Measurements from ENCODE around the gene CDH23. TPM values are rescaled to one million over a fixed set of nuclear protein-coding genes. Genes with fewer than 3 reads are reported as not detected.

CDH23 gene
- total and polyA plus RNA-seq, 10 of the 15 experiments (the other 5 are each of a cell fraction or from before 2014, with no cell fraction given) = 0.09 to 0.40 (median 0.15) TPM; not detected in 1

DNA sequence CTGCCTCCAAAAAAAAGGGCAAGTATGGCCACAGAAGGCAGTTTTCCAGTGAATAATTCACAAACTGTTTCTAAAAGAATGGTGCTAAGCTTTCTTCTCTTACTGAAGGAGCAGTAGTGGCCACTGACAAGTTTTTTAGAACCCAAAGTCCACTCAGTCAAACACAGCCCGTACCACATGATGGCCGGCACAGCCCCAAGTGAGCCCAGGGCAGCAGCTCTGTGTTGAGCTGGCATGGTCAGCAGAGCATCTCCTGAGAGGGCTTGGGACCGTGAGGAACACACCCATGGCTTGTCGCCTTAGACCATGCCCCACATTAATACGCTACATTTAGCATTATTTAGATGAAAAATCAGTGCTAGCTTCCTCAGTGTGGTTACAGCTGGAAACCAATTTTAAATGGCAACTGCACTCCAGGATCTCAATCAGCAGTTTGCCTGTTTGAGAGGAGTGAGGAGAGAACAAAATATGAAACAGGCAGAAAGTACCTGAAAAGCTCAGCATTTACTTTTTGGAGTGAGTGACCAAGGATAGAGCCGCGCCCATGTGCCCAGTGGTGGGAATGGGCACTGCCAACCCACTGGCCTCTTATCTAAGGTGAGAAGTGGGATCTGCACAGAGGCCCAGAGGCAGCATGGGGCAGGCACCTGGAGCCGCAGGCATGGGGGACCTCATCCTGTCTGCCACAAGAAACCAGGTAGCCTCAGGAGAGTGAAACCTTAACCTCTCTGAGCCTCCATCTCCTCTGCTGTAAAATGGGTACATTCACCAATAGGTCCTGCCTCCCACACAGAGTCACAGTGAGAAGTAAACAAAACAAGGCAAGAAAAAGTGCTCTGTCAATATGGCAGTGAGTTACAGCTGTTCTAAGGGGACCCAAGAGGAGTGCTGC, 437.0 kb downstream of the CDH23 start (continued):
- TF ChIP-seq ZNF592 (IDR thresholded peaks at IDR 0.05) = no peak
- TF ChIP-seq E2F4 (IDR thresholded peaks at IDR 0.05; ENCODE audit: low read depth, low read length) = no peak
- TF ChIP-seq KLF5 (IDR thresholded peaks at IDR 0.05; ENCODE audit: partially characterized antibody) = no peak
- TF ChIP-seq BCL11A (IDR thresholded peaks at IDR 0.05; ENCODE audit: low read depth, low read length) = no peak
- no peak for TF ChIP-seq MYB (IDR thresholded peaks at IDR 0.05; ENCODE audit: borderline replicate concordance, low read depth, low read length)

DNA sequence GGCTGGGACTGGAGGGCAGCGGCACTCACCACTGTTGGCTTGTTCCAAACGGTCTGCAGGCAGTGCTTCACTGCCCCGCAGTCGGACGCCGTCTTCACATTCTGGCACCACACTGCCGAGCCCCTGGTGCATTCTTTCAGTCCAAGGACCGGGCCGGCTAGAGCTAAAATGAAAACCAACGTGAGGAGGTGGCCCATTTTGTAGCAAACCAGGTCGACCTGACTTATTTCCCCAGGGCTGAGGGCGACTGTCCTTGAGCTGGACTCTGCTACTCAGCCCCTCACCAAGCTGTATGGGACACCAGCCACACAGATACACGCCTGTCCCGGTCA, 437.6 kb downstream of the CDH23 start:
- Histone ChIP-seq H3K27ac (ENCODE audit: control insufficient read depth, insufficient read depth) (no peak overlapping the region), H4K20me1 (ENCODE audit: control insufficient read depth, insufficient read depth) (no peaks in the 10 kb centered on the region), H3K9me3 (replicated peaks; ENCODE audit: control insufficient read depth, insufficient read depth, low read length) (no peaks in the 10 kb centered on the region; the same call in 2 of the 3 replicates), H3K4me1 (ENCODE audit: control insufficient read depth, insufficient read depth, low read length) (peaks cover 53% of the 10 kb centered on the region), H3K27me3 (replicated peaks in 1 of 2; ENCODE audit: control insufficient read depth in 2 of 2, insufficient read depth in 2 of 2, low read length in 1 of 2) (no peaks in the 10 kb centered on the region), H3K9ac (ENCODE audit: control insufficient read depth, insufficient read depth, low read length) (no peak overlapping the region), H3K4me2 (ENCODE audit: control insufficient read depth, insufficient read depth) (no peak overlapping the region), H3K79me2 (ENCODE audit: control insufficient read depth, insufficient read depth, low read length) (peaks cover 53% of the 10 kb centered on the region), H3K36me3 (ENCODE audit: control insufficient read depth in 2 of 2, insufficient read depth in 2 of 2, low read length in 1 of 2) (peaks cover 18 to 37% of the 10 kb centered on the region in 2 experiments), H2AFZ (ENCODE audit: control insufficient read depth, low read depth, low read length) (no peak overlapping the region), H3K4me3 (no peak overlapping the region)
- FAIRE-seq (no peak), ATAC-seq (no peak), DNase-seq (ENCODE audit: low read depth, low spot score) (no peak)
- ChIA-PET POLR2A (no interaction called here), CTCF (interaction anchor here (1.2 to 7.5 kb wide), 4 partner anchors 40 to 66 kb away, joined by 3 to 104 read pairs (median 16); partner anchors contain the start of gene VSIR), SMC1A (ENCODE audit: uncharacterized antibody, unreplicated experiment) (interaction anchor here (1.0 to 1.9 kb wide), 2 partner anchors 55 to 60 kb away, joined by 3 to 6 read pairs; no protein-coding TSS in a partner anchor), RAD21 (ENCODE audit: unreplicated experiment) (interaction anchor here (6.7 kb wide), 1 partner anchor 61 kb away, joined by 39 read pairs; no protein-coding TSS in a partner anchor)
- TF ChIP-seq ZBTB4 (CRISPR knock-in tag; IDR thresholded peaks at IDR 0.05) (no peak), POLR2A (IDR thresholded peaks at IDR 0.05; ENCODE audit: low read depth, low read length) (no peak), POLR2AphosphoS5 (IDR thresholded peaks at IDR 0.05; ENCODE audit: low read length) (no peak), MYC (IDR thresholded peaks at IDR 0.05; ENCODE audit: insufficient read depth, insufficient read length, insufficient replicate concordance, low read length, severe bottlenecking) (no peak)
- BruUV-seq (replicated peaks) = no TSS peak
- WGBS (ENCODE audit: insufficient coverage, insufficient replicate concordance, low lambda C conversion rate, missing lambda C conversion rate) = 87% methylated on average over 14 of the region's 14 CpGs
- in situ Hi-C loops (cut with MboI) (no loop called here), intact Hi-C loops (cut with micrococcal nuclease; ENCODE audit: unreplicated experiment) (no loop called here)

Measured in GM12878 (cell line).